HepG2 (cell line): Measurements from ENCODE around the gene MIA3. TPM values are rescaled to one million over a fixed set of nuclear protein-coding genes. Genes with fewer than 3 reads are reported as not detected.
A peak's percentile ranks its signal among the peaks of the same experiment; 100 is the strongest.

ENCODE experiments used
- CBFB ChIP-seq: sonication (generic); formaldehyde crosslinking; IDR thresholded peaks from 2 replicates; pipeline ENCODE4 v1.4.0; 2020; ENCODE audit warnings: missing genetic modification reagents
- JUNB ChIP-seq: sonication (generic); formaldehyde crosslinking; IDR thresholded peaks from 2 replicates; pipeline ENCODE4 v1.8.0; 2022; ENCODE audit warnings: missing genetic modification reagents, mild to moderate bottlenecking, borderline replicate concordance
- RCOR2 ChIP-seq: IDR thresholded peaks from 2 replicates; pipeline ENCODE4 v1.6.1; 2016; ENCODE audit warnings: missing biosample characterization, missing genetic modification reagents
- SALL2 ChIP-seq: sonication (generic); formaldehyde crosslinking; IDR thresholded peaks from 2 replicates; pipeline ENCODE4 v1.8.1; 2023; ENCODE audit warnings: mild to moderate bottlenecking, missing genetic modification reagents, inconsistent platforms
- THAP11 ChIP-seq: IDR thresholded peaks from 2 replicates; pipeline ENCODE4 v1.6.1; 2016; ENCODE audit warnings: missing biosample characterization, missing genetic modification reagents
- ZFAT ChIP-seq: sonication (generic); formaldehyde crosslinking; conservative IDR thresholded peaks from 2 replicates; pipeline ENCODE4 v1.8.1; 2023; ENCODE audit warnings: missing genetic modification reagents, inconsistent platforms
- ZNF260 ChIP-seq: sonication (generic); formaldehyde crosslinking; IDR thresholded peaks from 2 replicates; pipeline ENCODE4 v1.4.0; 2020; ENCODE audit warnings: missing genetic modification reagents, low read depth, mild to moderate bottlenecking, borderline replicate concordance
- ZNF549 ChIP-seq: sonication (generic); formaldehyde crosslinking; IDR thresholded peaks from 2 replicates; pipeline ENCODE4 v1.5.0; 2020; ENCODE audit warnings: missing genetic modification reagents
- ZNF563 ChIP-seq: sonication (generic); formaldehyde crosslinking; IDR thresholded peaks from 2 replicates; pipeline ENCODE4 v1.8.0; 2022; ENCODE audit warnings: mild to moderate bottlenecking, moderate library complexity, missing genetic modification reagents
- ZNF737 ChIP-seq: sonication (generic); formaldehyde crosslinking; IDR thresholded peaks from 2 replicates; pipeline ENCODE4 v1.5.0; 2020; ENCODE audit warnings: missing genetic modification reagents, mild to moderate bottlenecking, borderline replicate concordance
- ZNF776 ChIP-seq: sonication (generic); formaldehyde crosslinking; IDR thresholded peaks from 2 replicates; pipeline ENCODE4 v1.4.0; 2020; ENCODE audit warnings: mild to moderate bottlenecking, missing genetic modification reagents
- polyA plus RNA-seq, 8 experiments: library from polyadenylated mRNA; depleted of rRNA in 3 of 8; stranded (reverse) in 7 of 8; unstranded in 1 of 8; fragments of >200 nt; fragmentation: Illumina TruSeq in 4 of 8; extraction: Trizol in 4 of 8; gene quantifications; 2 replicates each; pipeline versions ENCODE4 v1.2.1 to v1.2.3, GENCODE V29; 2011 to 2016; ENCODE audit warnings: low read depth in 4 of 8, missing spikeins in 1 of 8, mixed read lengths in 1 of 8; ENCODE audit not compliant: insufficient read depth in 1 of 8
- total RNA-seq, 5 experiments: library from RNA; depleted of rRNA; stranded (reverse); fragments of >200 nt; fragmentation: Illumina TruSeq; extraction: Trizol; gene quantifications; 2 replicates each; pipeline ENCODE4 v1.2.3, GENCODE V29; 2016; ENCODE audit warnings: low read depth in 1 of 5
- TF ChIP-seq, protein P1 (sequence below): sonication (generic); formaldehyde crosslinking; IDR thresholded peaks from 2 replicates; pipeline ENCODE4 v1.4.0; 2020; ENCODE audit warnings: mild to moderate bottlenecking, missing genetic modification reagents
- TF ChIP-seq, protein P2 (sequence below): sonication (generic); formaldehyde crosslinking; IDR thresholded peaks from 2 replicates; pipeline ENCODE4 v1.4.0; 2020; ENCODE audit warnings: missing genetic modification reagents
- TF ChIP-seq, protein P3 (sequence below): sonication (generic); formaldehyde crosslinking; IDR thresholded peaks from 2 replicates; pipeline ENCODE4 v1.5.0; 2020; ENCODE audit warnings: mild to moderate bottlenecking, missing genetic modification reagents
- TF ChIP-seq, protein P4 (sequence below): sonication (generic); formaldehyde crosslinking; IDR thresholded peaks from 2 replicates; pipeline ENCODE4 v1.9.0; 2021; ENCODE audit warnings: missing genetic modification reagents, borderline replicate concordance
- TF ChIP-seq, protein P5 (sequence below): IDR thresholded peaks from 2 replicates; pipeline ENCODE4 v1.6.1; 2012; ENCODE audit warnings: low read length, improper control_type of control experiment

The MIA3 gene
- total and polyA plus RNA-seq, 2 of the 13 experiments (the other 11 are each of a cell fraction or from before 2014, with no cell fraction given) = 45.6 to 48.7 TPM

DNA sequence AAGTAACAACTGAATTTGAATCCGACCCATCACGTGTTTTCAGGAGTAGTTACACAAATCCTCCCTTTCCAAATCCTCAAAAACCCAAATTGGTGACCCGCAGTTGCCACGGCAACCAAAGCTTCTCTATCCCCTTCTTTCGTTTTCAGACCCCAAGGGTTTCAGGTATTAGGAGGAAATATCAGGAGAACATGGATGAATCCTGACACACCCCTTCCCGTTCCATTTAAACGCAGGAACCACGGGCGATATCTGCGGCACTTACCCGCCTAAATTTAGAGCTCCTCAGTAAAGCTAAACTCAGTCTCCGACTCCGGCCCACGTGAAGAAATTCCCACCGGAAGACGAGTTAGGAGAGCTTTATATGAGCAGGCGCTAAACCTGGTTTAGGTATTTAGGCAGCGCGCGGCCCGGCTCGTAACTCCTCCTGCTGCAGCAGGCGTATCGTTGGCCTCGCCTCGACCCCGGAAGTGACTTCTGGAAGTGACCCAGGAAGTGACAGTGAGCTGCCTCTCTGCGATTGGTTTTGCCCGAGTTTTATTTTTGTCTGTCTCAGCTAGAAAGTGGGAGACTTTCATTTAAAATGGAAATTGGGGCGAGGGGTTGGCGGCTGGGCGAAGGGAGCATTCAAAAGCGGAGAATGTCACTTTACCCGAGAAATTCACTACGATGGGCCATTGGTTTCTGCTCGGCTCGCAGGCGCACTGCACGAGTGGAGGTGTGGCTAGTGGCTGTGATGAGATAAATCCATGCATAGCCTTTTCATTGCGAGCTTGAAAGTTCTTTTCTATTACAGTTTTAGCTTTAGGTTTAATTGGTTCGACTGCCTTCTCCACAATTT is 28.2 kb upstream of the MIA3 start, which contains the start of gene TAF1A (continued):
- TF ChIP-seq, protein P1, sequence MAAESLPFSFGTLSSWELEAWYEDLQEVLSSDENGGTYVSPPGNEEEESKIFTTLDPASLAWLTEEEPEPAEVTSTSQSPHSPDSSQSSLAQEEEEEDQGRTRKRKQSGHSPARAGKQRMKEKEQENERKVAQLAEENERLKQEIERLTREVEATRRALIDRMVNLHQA (CRISPR knock-in tag) = no peak
- TF ChIP-seq ZNF563 (CRISPR knock-in tag) = no peak
- TF ChIP-seq, protein P2, sequence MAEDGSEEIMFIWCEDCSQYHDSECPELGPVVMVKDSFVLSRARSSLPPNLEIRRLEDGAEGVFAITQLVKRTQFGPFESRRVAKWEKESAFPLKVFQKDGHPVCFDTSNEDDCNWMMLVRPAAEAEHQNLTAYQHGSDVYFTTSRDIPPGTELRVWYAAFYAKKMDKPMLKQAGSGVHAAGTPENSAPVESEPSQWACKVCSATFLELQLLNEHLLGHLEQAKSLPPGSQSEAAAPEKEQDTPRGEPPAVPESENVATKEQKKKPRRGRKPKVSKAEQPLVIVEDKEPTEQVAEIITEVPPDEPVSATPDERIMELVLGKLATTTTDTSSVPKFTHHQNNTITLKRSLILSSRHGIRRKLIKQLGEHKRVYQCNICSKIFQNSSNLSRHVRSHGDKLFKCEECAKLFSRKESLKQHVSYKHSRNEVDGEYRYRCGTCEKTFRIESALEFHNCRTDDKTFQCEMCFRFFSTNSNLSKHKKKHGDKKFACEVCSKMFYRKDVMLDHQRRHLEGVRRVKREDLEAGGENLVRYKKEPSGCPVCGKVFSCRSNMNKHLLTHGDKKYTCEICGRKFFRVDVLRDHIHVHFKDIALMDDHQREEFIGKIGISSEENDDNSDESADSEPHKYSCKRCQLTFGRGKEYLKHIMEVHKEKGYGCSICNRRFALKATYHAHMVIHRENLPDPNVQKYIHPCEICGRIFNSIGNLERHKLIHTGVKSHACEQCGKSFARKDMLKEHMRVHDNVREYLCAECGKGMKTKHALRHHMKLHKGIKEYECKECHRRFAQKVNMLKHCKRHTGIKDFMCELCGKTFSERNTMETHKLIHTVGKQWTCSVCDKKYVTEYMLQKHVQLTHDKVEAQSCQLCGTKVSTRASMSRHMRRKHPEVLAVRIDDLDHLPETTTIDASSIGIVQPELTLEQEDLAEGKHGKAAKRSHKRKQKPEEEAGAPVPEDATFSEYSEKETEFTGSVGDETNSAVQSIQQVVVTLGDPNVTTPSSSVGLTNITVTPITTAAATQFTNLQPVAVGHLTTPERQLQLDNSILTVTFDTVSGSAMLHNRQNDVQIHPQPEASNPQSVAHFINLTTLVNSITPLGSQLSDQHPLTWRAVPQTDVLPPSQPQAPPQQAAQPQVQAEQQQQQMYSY (CRISPR knock-in tag) = no peak
- peak; percentile 44; the same call in 1 of the 2 replicates for TF ChIP-seq CBFB
- TF ChIP-seq ZFAT = no peak
- no peak for TF ChIP-seq ZNF737 (CRISPR knock-in tag)
- TF ChIP-seq, protein P3, sequence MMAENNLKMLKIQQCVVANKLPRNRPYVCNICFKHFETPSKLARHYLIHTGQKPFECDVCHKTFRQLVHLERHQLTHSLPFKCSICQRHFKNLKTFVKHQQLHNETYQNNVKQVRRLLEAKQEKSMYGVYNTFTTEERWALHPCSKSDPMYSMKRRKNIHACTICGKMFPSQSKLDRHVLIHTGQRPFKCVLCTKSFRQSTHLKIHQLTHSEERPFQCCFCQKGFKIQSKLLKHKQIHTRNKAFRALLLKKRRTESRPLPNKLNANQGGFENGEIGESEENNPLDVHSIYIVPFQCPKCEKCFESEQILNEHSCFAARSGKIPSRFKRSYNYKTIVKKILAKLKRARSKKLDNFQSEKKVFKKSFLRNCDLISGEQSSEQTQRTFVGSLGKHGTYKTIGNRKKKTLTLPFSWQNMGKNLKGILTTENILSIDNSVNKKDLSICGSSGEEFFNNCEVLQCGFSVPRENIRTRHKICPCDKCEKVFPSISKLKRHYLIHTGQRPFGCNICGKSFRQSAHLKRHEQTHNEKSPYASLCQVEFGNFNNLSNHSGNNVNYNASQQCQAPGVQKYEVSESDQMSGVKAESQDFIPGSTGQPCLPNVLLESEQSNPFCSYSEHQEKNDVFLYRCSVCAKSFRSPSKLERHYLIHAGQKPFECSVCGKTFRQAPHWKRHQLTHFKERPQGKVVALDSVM (CRISPR knock-in tag) = 0 out of 2 replicates have a peak, but pooled peaks have one; percentile 12
- TF ChIP-seq, protein P4, sequence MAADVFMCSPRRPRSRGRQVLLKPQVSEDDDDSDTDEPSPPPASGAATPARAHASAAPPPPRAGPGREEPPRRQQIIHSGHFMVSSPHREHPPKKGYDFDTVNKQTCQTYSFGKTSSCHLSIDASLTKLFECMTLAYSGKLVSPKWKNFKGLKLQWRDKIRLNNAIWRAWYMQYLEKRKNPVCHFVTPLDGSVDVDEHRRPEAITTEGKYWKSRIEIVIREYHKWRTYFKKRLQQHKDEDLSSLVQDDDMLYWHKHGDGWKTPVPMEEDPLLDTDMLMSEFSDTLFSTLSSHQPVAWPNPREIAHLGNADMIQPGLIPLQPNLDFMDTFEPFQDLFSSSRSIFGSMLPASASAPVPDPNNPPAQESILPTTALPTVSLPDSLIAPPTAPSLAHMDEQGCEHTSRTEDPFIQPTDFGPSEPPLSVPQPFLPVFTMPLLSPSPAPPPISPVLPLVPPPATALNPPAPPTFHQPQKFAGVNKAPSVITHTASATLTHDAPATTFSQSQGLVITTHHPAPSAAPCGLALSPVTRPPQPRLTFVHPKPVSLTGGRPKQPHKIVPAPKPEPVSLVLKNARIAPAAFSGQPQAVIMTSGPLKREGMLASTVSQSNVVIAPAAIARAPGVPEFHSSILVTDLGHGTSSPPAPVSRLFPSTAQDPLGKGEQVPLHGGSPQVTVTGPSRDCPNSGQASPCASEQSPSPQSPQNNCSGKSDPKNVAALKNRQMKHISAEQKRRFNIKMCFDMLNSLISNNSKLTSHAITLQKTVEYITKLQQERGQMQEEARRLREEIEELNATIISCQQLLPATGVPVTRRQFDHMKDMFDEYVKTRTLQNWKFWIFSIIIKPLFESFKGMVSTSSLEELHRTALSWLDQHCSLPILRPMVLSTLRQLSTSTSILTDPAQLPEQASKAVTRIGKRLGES (CRISPR knock-in tag) = no peak
- TF ChIP-seq ZNF776 = no peak
- TF ChIP-seq, protein P5, sequence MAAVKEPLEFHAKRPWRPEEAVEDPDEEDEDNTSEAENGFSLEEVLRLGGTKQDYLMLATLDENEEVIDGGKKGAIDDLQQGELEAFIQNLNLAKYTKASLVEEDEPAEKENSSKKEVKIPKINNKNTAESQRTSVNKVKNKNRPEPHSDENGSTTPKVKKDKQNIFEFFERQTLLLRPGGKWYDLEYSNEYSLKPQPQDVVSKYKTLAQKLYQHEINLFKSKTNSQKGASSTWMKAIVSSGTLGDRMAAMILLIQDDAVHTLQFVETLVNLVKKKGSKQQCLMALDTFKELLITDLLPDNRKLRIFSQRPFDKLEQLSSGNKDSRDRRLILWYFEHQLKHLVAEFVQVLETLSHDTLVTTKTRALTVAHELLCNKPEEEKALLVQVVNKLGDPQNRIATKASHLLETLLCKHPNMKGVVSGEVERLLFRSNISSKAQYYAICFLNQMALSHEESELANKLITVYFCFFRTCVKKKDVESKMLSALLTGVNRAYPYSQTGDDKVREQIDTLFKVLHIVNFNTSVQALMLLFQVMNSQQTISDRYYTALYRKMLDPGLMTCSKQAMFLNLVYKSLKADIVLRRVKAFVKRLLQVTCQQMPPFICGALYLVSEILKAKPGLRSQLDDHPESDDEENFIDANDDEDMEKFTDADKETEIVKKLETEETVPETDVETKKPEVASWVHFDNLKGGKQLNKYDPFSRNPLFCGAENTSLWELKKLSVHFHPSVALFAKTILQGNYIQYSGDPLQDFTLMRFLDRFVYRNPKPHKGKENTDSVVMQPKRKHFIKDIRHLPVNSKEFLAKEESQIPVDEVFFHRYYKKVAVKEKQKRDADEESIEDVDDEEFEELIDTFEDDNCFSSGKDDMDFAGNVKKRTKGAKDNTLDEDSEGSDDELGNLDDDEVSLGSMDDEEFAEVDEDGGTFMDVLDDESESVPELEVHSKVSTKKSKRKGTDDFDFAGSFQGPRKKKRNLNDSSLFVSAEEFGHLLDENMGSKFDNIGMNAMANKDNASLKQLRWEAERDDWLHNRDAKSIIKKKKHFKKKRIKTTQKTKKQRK = no peak
- no peak for TF ChIP-seq ZNF549 (CRISPR knock-in tag)
- TF ChIP-seq JUNB (CRISPR knock-in tag) = no peak
- peak; percentile 86 for TF ChIP-seq THAP11
- TF ChIP-seq SALL2 (CRISPR knock-in tag) = no peak
- TF ChIP-seq ZNF260 = no peak
- TF ChIP-seq RCOR2 (CRISPR knock-in tag) = no peak
